Gastrocnemius medialis (tissue), 4 donors: ENCODE results near the gene FAM114A1.

Source experiments
- POLR2A ChIP-seq, 2 donors: fragments of 450-650 bp; IDR thresholded peaks; one replicate each; pipeline ENCODE4 v1.6.1; 2017; ENCODE audit warnings: antibody characterized with exemption in 2 of 2, mild to moderate bottlenecking in 2 of 2, moderate library complexity in 2 of 2
- TF ChIP-seq, protein P1 (sequence below), 5 experiments: fragments of 450-650 bp in 3 of 5; fragments of 200-600 bp in 2 of 5; sonication (generic) in 2 of 5; IDR thresholded peaks in 4 of 5; conservative IDR thresholded peaks in 1 of 5; 1 replicate in 4 of 5; 2 replicates in 1 of 5; pipeline ENCODE4 v1.5.1; 2016 to 2019; ENCODE audit warnings: antibody characterized with exemption in 5 of 5, mild to moderate bottlenecking in 3 of 5, moderate library complexity in 3 of 5

GRCh38 chr4:38952017-38952416, 84.4 kb downstream of the FAM114A1 start:
- TF ChIP-seq, protein P1, sequence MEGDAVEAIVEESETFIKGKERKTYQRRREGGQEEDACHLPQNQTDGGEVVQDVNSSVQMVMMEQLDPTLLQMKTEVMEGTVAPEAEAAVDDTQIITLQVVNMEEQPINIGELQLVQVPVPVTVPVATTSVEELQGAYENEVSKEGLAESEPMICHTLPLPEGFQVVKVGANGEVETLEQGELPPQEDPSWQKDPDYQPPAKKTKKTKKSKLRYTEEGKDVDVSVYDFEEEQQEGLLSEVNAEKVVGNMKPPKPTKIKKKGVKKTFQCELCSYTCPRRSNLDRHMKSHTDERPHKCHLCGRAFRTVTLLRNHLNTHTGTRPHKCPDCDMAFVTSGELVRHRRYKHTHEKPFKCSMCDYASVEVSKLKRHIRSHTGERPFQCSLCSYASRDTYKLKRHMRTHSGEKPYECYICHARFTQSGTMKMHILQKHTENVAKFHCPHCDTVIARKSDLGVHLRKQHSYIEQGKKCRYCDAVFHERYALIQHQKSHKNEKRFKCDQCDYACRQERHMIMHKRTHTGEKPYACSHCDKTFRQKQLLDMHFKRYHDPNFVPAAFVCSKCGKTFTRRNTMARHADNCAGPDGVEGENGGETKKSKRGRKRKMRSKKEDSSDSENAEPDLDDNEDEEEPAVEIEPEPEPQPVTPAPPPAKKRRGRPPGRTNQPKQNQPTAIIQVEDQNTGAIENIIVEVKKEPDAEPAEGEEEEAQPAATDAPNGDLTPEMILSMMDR (IDR thresholded peaks at IDR 0.05 in 4 of 5, conservative IDR thresholded peaks at IDR 0.05 in 1 of 5) = no peak
- TF ChIP-seq POLR2A (IDR thresholded peaks at IDR 0.05) = no peak
